Central memory CD8-positive, alpha-beta T cell (primary cell): ENCODE results near the gene YAE1.
"Not testable (repeated sequence)": the region's sequence is repeated elsewhere in the genome, so short reads cannot be mapped to it uniquely, and the experiment has no call there.

Experiments used
- ATAC-seq: fragments of 150-1000 bp; cut with Tn5 transposase; replicated peaks from 2 replicates; pipeline ENCODE4 v1.10.0; 2022; ENCODE audit warnings: mild to moderate bottlenecking, moderate FRiP score, moderate number of reproducible peaks; ENCODE audit not compliant: poor library complexity, severe bottlenecking; ENCODE audit errors: extremely low read depth
- DNase-seq, 2 donors: peaks; one replicate each; pipeline ENCODE4 v3.0.0; 2021; ENCODE audit warnings: low spot score in 2 of 2
- H3K27ac Mint-ChIP-seq: one replicate; pipeline ENCODE4 v1.8.0; 2022; ENCODE audit warnings: low read depth, mild to moderate bottlenecking, moderate library complexity, mixed read lengths
- H3K27me3 Mint-ChIP-seq: one replicate; pipeline ENCODE4 v1.8.0; 2022; ENCODE audit warnings: mixed read lengths
- H3K36me3 Mint-ChIP-seq: one replicate; pipeline ENCODE4 v1.8.0; 2022; ENCODE audit warnings: mild to moderate bottlenecking, moderate library complexity, mixed read lengths; ENCODE audit not compliant: insufficient read depth
- H3K4me1 Mint-ChIP-seq: one replicate; pipeline ENCODE4 v1.8.0; 2022; ENCODE audit warnings: mixed read lengths
- H3K4me3 Mint-ChIP-seq: one replicate; pipeline ENCODE4 v1.8.0; 2022; ENCODE audit warnings: mild to moderate bottlenecking, moderate library complexity, mixed read lengths
- H3K9me3 Mint-ChIP-seq: one replicate; pipeline ENCODE4 v1.8.0; 2022; ENCODE audit warnings: mixed read lengths

The YAE1 gene

GRCh38 chr7:39535064-39535463, 31.1 kb upstream of the YAE1 start:
- Mint-ChIP-seq H3K36me3 (no peaks in the 10 kb centered on the region), H3K27ac (no peak overlapping the region)
- ATAC-seq: no peak

GRCh38 chr7:39535720-39536119, 30.5 kb upstream of the YAE1 start:
- Mint-ChIP-seq H3K27me3 (peaks cover 28% of the 10 kb centered on the region), H3K4me3 (no peak overlapping the region), H3K4me1 (no peaks in the 10 kb centered on the region), H3K9me3 (no peaks in the 10 kb centered on the region), H3K27ac (no peak overlapping the region), H3K36me3 (peaks cover 3% of the 10 kb centered on the region)
- ATAC-seq (no peak), DNase-seq (no peak)

More at GRCh38 chr7:39535064-39535463, 31.1 kb upstream of the YAE1 start:
- Mint-ChIP-seq H3K9me3 (no peaks in the 10 kb centered on the region), H3K4me3 (no peak overlapping the region), H3K27me3 (peaks cover 28% of the 10 kb centered on the region), H3K4me1 (no peaks in the 10 kb centered on the region)
- no peak for DNase-seq

- Mint-ChIP-seq H3K4me3 (no peak overlapping the region), H3K27me3 (peaks cover 28% of the 10 kb centered on the region), H3K9me3 (no peaks in the 10 kb centered on the region), H3K36me3 (peaks cover 3% of the 10 kb centered on the region), H3K27ac (no peak overlapping the region), H3K4me1 (no peaks in the 10 kb centered on the region)
- DNase-seq (no peak), ATAC-seq (no peak)
These were observed 29.3 kb upstream of the YAE1 start for GRCh38 chr7:39536951-39537350.

GRCh38 chr7:39539816-39540215, 26.4 kb upstream of the YAE1 start:
- H3K4me1 Mint-ChIP-seq: no peaks in the 10 kb centered on the region
- H3K9me3 Mint-ChIP-seq: no peaks in the 10 kb centered on the region
- peaks cover 3% of the 10 kb centered on the region for H3K36me3 Mint-ChIP-seq
- H3K27me3 Mint-ChIP-seq: peaks cover 19% of the 10 kb centered on the region
- no peak for DNase-seq
- ATAC-seq: no peak
- no peak overlapping the region for H3K27ac Mint-ChIP-seq
- no peak overlapping the region for H3K4me3 Mint-ChIP-seq

- peaks cover 19% of the 10 kb centered on the region for H3K27me3 Mint-ChIP-seq
These were observed 25.9 kb upstream of the YAE1 start for GRCh38 chr7:39540320-39540719.

GRCh38 chr7:39541511-39541910, 24.7 kb upstream of the YAE1 start:
- ATAC-seq (no peak), DNase-seq (no peak)
- H3K27ac Mint-ChIP-seq: no peak overlapping the region
- no peaks in the 10 kb centered on the region for H3K4me1 Mint-ChIP-seq
- peaks cover 10% of the 10 kb centered on the region for H3K27me3 Mint-ChIP-seq
- H3K36me3 Mint-ChIP-seq: peaks cover 3% of the 10 kb centered on the region
- H3K9me3 Mint-ChIP-seq: no peaks in the 10 kb centered on the region
- no peak overlapping the region for H3K4me3 Mint-ChIP-seq

More at GRCh38 chr7:39540320-39540719, 25.9 kb upstream of the YAE1 start:
- Mint-ChIP-seq H3K9me3 (no peaks in the 10 kb centered on the region), H3K4me1 (no peaks in the 10 kb centered on the region), H3K27ac (no peak overlapping the region), H3K36me3 (peaks cover 3% of the 10 kb centered on the region), H3K4me3 (no peak overlapping the region)
- ATAC-seq (no peak), DNase-seq (no peak)

GRCh38 chr7:39544774-39545173, 21.4 kb upstream of the YAE1 start:
- not testable (repeated sequence) for H3K36me3 Mint-ChIP-seq, H3K4me3 Mint-ChIP-seq, DNase-seq, H3K4me1 Mint-ChIP-seq, H3K27me3 Mint-ChIP-seq, H3K27ac Mint-ChIP-seq, ATAC-seq
- peaks cover 12% of the 10 kb centered on the region for H3K9me3 Mint-ChIP-seq

- Mint-ChIP-seq H3K27me3 (peaks cover 27% of the 10 kb centered on the region), H3K4me3 (no peak overlapping the region), H3K36me3 (no peaks in the 10 kb centered on the region), H3K27ac (no peak overlapping the region), H3K4me1 (no peaks in the 10 kb centered on the region), H3K9me3 (peaks cover 12% of the 10 kb centered on the region)
- DNase-seq (no peak), ATAC-seq (no peak)
These were observed 18.9 kb upstream of the YAE1 start for GRCh38 chr7:39547336-39547735.

GRCh38 chr7:39550411-39550810, 15.8 kb upstream of the YAE1 start:
- H3K27me3 Mint-ChIP-seq: peaks cover 45% of the 10 kb centered on the region
- DNase-seq: no peak
- no peak for ATAC-seq
- peaks cover 12% of the 10 kb centered on the region for H3K9me3 Mint-ChIP-seq
- H3K4me3 Mint-ChIP-seq: no peak overlapping the region
- no peak overlapping the region for H3K27ac Mint-ChIP-seq
- no peaks in the 10 kb centered on the region for H3K4me1 Mint-ChIP-seq
- H3K36me3 Mint-ChIP-seq: no peaks in the 10 kb centered on the region

- H3K36me3 Mint-ChIP-seq: no peaks in the 10 kb centered on the region
- DNase-seq (no peak), ATAC-seq (no peak)
- H3K4me1 Mint-ChIP-seq: no peaks in the 10 kb centered on the region
- no peaks in the 10 kb centered on the region for H3K9me3 Mint-ChIP-seq
- H3K4me3 Mint-ChIP-seq: no peak overlapping the region
- H3K27me3 Mint-ChIP-seq: peaks cover 57% of the 10 kb centered on the region
- H3K27ac Mint-ChIP-seq: no peak overlapping the region
These were observed 12.8 kb upstream of the YAE1 start for GRCh38 chr7:39553436-39553835.

- DNase-seq (no peak), ATAC-seq (no peak)
- H3K27me3 Mint-ChIP-seq: peaks cover 51% of the 10 kb centered on the region
- H3K36me3 Mint-ChIP-seq: no peaks in the 10 kb centered on the region
- H3K4me1 Mint-ChIP-seq: no peaks in the 10 kb centered on the region
- no peak overlapping the region for H3K4me3 Mint-ChIP-seq
- H3K9me3 Mint-ChIP-seq: no peaks in the 10 kb centered on the region
- H3K27ac Mint-ChIP-seq: no peak overlapping the region
These were observed 11.5 kb upstream of the YAE1 start for GRCh38 chr7:39554583-39555165.

GRCh38 chr7:39557222-39557621, 9.0 kb upstream of the YAE1 start:
- H3K4me3 Mint-ChIP-seq: no peak overlapping the region
- H3K27ac Mint-ChIP-seq: no peak overlapping the region
- DNase-seq (no peak), ATAC-seq (no peak)
- peaks cover 52% of the 10 kb centered on the region for H3K27me3 Mint-ChIP-seq
- H3K9me3 Mint-ChIP-seq: no peaks in the 10 kb centered on the region
- no peaks in the 10 kb centered on the region for H3K4me1 Mint-ChIP-seq
- no peaks in the 10 kb centered on the region for H3K36me3 Mint-ChIP-seq

- no peaks in the 10 kb centered on the region for H3K36me3 Mint-ChIP-seq
- H3K27me3 Mint-ChIP-seq: peaks cover 51% of the 10 kb centered on the region
- no peak overlapping the region for H3K4me3 Mint-ChIP-seq
- no peaks in the 10 kb centered on the region for H3K4me1 Mint-ChIP-seq
- H3K27ac Mint-ChIP-seq: no peak overlapping the region
- ATAC-seq (no peak), DNase-seq (no peak)
- no peaks in the 10 kb centered on the region for H3K9me3 Mint-ChIP-seq
These were observed 8.3 kb upstream of the YAE1 start for GRCh38 chr7:39557911-39558310.
